Upper lobe of left lung (tissue), 6 donors: ENCODE measurements around the gene ERGIC1. TPM values are rescaled to one million over a fixed set of nuclear protein-coding genes. Genes with fewer than 3 reads are reported as not detected.

Experiments used
- ATAC-seq, 2 donors: fragments of 200-7000 bp; cut with Tn5 transposase; one replicate each; pipeline ENCODE4 v1.9.1; 2022; ENCODE audit warnings: mild to moderate bottlenecking in 2 of 2, moderate library complexity in 2 of 2; ENCODE audit not compliant: low FRiP score in 2 of 2
- DNase-seq, 2 donors: peaks; one replicate each; pipeline ENCODE4 v3.0.0-alpha.2; 2019 to 2020
- H3K27ac ChIP-seq, 4 donors: fragments of 200-600 bp; sonication (generic); one replicate each; pipeline ENCODE4 v1.5.1; 2016 to 2019
- H3K27me3 ChIP-seq, 4 donors: fragments of 200-600 bp; sonication (generic); one replicate each; pipeline ENCODE4 v1.5.1; 2017 to 2019
- H3K36me3 ChIP-seq, 4 donors: fragments of 200-600 bp; sonication (generic); one replicate each; pipeline ENCODE4 v1.5.1; 2016 to 2019
- H3K4me1 ChIP-seq, 4 donors: fragments of 200-600 bp; sonication (generic); one replicate each; pipeline ENCODE4 v1.5.1; 2018 to 2019
- H3K4me3 ChIP-seq, 4 donors: fragments of 200-600 bp; sonication (generic); one replicate each; pipeline ENCODE4 v1.5.1; 2017 to 2019; ENCODE audit warnings: mild to moderate bottlenecking in 2 of 4, moderate library complexity in 1 of 4
- H3K9me3 ChIP-seq, 4 donors: fragments of 200-600 bp; sonication (generic); one replicate each; pipeline ENCODE4 v1.5.1; 2018 to 2019
- EP300 ChIP-seq, 4 donors: sonication (generic); formaldehyde crosslinking; IDR thresholded peaks; one replicate each; pipeline ENCODE4 v1.5.1; 2017; ENCODE audit warnings: antibody characterized with exemption in 4 of 4, control low read depth in 2 of 4
- POLR2A ChIP-seq, 4 donors: fragments of 450-650 bp; IDR thresholded peaks; one replicate each; pipeline ENCODE4 v1.5.1; 2016 to 2017; ENCODE audit warnings: antibody characterized with exemption in 4 of 4, mild to moderate bottlenecking in 2 of 4
- POLR2AphosphoS5 ChIP-seq, 2 donors: sonication (generic); formaldehyde crosslinking; IDR thresholded peaks; one replicate each; pipeline ENCODE4 v1.5.1; 2017; ENCODE audit warnings: antibody characterized with exemption in 2 of 2
- WGBS, 2 donors: methylation state at CpG; one replicate each; pipeline ENCODE4 v1.1.5; 2017 to 2018; 5-methylcytosine and 5-hydroxymethylcytosine counted together
- total RNA-seq, 6 donors: library from RNA; depleted of rRNA in 4 of 6; stranded (reverse); fragments of >200 nt in 4 of 6; gene quantifications; one replicate each; pipeline versions ENCODE4 v1.1.0 to v1.2.1, GENCODE V29; 2016 to 2021
- TF ChIP-seq, protein P1 (sequence below), 6 experiments: fragments of 450-650 bp in 4 of 6; fragments of 200-600 bp in 2 of 6; sonication (generic) in 2 of 6; IDR thresholded peaks; one replicate each; pipeline ENCODE4 v1.5.1; 2016 to 2019; ENCODE audit warnings: antibody characterized with exemption in 6 of 6
- donor health status: DM: no; HTN: no; CAD: no; lungs with moderate emphysema.
- donor health status: DM: no; HTN: yes; CAD: no; lungs with severe emphysema.

ERGIC1 gene
- total RNA-seq, 6 donors from 2014 or later: 158 to 225 (median 173) TPM

DNA sequence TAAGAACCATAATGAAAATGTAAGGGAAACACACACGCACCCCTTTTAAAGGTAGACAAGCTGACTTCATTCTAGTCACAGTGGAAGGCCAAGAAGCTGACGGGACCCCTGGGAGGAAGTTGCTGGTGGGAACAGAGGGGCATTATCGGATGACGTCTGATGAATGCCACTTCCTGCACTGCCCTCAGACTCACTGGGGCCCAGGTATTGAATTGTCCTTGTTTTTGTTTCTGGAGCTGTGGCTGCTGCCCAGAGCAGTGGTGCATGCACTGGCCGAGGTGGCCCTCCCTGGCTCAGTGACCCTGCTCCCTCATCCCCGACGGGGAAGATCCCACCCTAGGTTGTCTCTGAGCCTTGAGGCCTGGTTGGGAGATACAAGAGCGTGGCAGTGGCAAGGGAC is 109.9 kb downstream of the ERGIC1 start:
- no peak overlapping the region for H3K4me3 ChIP-seq
- WGBS, 2 donors: 84 to 85% methylated on average over 7 to 8 of the region's 8 CpGs
- peaks cover 0 to 22% (median 6%) of the 10 kb centered on the region in 4 donors for H3K4me1 ChIP-seq
- peaks cover 5 to 81% (median 44%) of the 10 kb centered on the region in 4 donors for H3K36me3 ChIP-seq
- ATAC-seq (no peak), DNase-seq (no peak)
- no peaks in the 10 kb centered on the region for H3K9me3 ChIP-seq
- H3K27ac ChIP-seq: peak overlapping the region in 3 of 4 donors; percentile 41 to 71 (median 60)
- H3K27me3 ChIP-seq: no peaks in the 10 kb centered on the region
- no peak for TF ChIP-seq POLR2AphosphoS5 (IDR thresholded peaks at IDR 0.05)
- TF ChIP-seq POLR2A (IDR thresholded peaks at IDR 0.05): no peak
- TF ChIP-seq EP300 (IDR thresholded peaks at IDR 0.05): no peak
- TF ChIP-seq, protein P1, sequence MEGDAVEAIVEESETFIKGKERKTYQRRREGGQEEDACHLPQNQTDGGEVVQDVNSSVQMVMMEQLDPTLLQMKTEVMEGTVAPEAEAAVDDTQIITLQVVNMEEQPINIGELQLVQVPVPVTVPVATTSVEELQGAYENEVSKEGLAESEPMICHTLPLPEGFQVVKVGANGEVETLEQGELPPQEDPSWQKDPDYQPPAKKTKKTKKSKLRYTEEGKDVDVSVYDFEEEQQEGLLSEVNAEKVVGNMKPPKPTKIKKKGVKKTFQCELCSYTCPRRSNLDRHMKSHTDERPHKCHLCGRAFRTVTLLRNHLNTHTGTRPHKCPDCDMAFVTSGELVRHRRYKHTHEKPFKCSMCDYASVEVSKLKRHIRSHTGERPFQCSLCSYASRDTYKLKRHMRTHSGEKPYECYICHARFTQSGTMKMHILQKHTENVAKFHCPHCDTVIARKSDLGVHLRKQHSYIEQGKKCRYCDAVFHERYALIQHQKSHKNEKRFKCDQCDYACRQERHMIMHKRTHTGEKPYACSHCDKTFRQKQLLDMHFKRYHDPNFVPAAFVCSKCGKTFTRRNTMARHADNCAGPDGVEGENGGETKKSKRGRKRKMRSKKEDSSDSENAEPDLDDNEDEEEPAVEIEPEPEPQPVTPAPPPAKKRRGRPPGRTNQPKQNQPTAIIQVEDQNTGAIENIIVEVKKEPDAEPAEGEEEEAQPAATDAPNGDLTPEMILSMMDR (IDR thresholded peaks at IDR 0.05): no peak

DNA sequence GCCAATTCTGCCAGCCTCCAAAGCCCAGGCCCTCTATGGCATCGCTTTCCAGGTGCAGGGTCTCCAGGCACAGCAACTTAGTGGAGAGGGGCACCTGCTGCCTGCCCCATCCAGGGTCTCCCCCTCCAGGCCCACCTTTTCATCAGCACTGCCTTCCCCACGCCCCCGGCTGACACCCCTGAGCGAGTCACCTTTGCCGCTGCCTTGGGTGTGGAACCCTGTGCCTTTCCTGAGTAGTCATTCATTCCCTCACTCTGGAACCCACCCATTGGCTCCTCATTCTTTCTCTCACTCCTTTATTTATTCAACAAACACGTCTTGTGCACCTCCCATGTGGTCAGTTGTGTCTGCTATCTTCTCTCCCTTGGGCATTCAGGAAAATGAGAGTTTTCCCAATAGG is 110.7 kb downstream of the ERGIC1 start:
- 86 to 93% methylated on average over 5 to 6 of the region's 6 CpGs for WGBS, 2 donors
- no peak for ATAC-seq
- Histone ChIP-seq H3K9me3 (no peaks in the 10 kb centered on the region), H3K27ac (peak overlapping the region in 2 of 4 donors; percentile 60 to 62), H3K36me3 (peaks cover 2 to 80% (median 38%) of the 10 kb centered on the region in 4 donors), H3K4me1 (peaks cover 0 to 22% (median 6%) of the 10 kb centered on the region in 4 donors), H3K4me3 (no peak overlapping the region), H3K27me3 (no peaks in the 10 kb centered on the region)
- DNase-seq: no peak
- TF ChIP-seq EP300 (IDR thresholded peaks at IDR 0.05) (no peak), POLR2A (IDR thresholded peaks at IDR 0.05) (no peak), POLR2AphosphoS5 (IDR thresholded peaks at IDR 0.05) (no peak)
- TF ChIP-seq, protein P1 (IDR thresholded peaks at IDR 0.05): no peak

DNA sequence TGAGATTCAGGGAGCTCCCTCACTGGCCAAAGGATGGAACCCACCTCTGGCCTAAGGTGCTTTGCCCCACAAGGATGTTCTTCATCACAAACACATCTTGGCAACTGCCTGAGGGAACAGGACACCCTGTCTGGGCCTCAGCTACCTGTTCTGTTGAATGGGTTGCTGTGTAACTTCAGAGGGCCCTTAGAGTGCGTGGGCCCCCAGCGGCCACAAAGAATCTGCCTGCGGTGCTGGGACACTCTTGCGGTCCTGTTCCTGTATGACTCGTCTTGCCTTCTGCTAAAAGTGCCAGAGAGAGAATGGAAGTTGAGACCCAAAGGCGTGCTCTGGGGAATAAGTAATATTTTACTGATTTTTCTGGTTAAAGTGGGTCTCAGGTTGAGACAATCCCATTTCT is 111.1 kb downstream of the ERGIC1 start:
- 94 to 96% methylated on average over 6 of the region's 6 CpGs for WGBS, 2 donors
- DNase-seq (no peak), ATAC-seq (no peak)
- no peaks in the 10 kb centered on the region for H3K27me3 ChIP-seq
- no peak overlapping the region for H3K4me3 ChIP-seq
- peak overlapping the region in 2 of 4 donors; percentile 60 to 62 for H3K27ac ChIP-seq
- TF ChIP-seq POLR2A (IDR thresholded peaks at IDR 0.05): no peak
- no peaks in the 10 kb centered on the region for H3K9me3 ChIP-seq
- peaks cover 0 to 22% (median 6%) of the 10 kb centered on the region in 4 donors for H3K4me1 ChIP-seq
- H3K36me3 ChIP-seq: peaks cover 2 to 83% (median 36%) of the 10 kb centered on the region in 4 donors

DNA sequence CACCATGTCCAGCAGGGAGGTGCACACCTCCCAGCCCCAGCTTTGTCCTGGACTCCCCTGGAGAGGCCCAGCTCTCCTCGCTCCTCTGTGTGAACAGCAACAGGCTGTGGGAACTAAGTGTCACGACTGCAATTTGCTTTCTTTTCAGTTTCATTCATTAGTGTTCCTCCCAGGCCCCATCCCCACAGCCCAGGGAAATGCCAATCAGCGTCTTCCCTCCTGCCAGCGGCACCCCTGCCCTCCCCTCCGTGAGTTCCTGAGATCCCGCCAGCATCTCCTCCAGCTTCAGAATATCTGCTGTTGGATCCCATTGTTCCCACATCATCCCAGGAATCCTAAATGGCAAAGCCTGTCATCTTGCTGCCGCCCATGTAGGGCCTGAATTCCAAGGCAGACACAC is 112.1 kb downstream of the ERGIC1 start:
- WGBS, 2 donors: 95 to 97% methylated on average over 7 of the region's 7 CpGs
- H3K4me3 ChIP-seq: no peak overlapping the region
- ATAC-seq: no peak
- H3K27me3 ChIP-seq: no peaks in the 10 kb centered on the region
- DNase-seq: no peak
- H3K4me1 ChIP-seq: peaks cover 0 to 16% (median 3%) of the 10 kb centered on the region in 4 donors
- no peaks in the 10 kb centered on the region for H3K9me3 ChIP-seq
- TF ChIP-seq, protein P1 (IDR thresholded peaks at IDR 0.05): no peak
- no peak for TF ChIP-seq POLR2A (IDR thresholded peaks at IDR 0.05)
- TF ChIP-seq POLR2AphosphoS5 (IDR thresholded peaks at IDR 0.05): no peak
- no peak for TF ChIP-seq EP300 (IDR thresholded peaks at IDR 0.05)
- no peak overlapping the region for H3K27ac ChIP-seq
- peaks cover 2 to 87% (median 43%) of the 10 kb centered on the region in 4 donors for H3K36me3 ChIP-seq

DNA sequence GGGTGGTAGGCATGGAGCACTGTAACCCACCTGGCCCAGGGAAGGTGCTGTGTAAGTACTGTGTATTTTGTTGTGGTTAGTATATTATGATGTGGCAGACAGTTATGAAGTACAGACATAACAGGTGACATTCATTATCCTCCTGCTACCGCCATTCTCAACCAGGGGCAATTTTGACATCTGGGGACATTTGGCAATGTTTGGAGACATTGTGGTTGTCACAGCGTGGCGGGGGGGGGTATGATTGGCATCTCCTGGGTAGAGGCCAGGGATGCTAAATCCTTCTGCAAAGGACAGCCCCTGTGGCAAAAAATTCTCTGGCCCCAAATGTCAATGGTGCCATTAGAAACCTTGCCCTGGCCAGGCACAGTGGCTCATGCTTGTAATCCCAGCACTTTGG is 115.4 kb downstream of the ERGIC1 start:
- DNase-seq (no peak), ATAC-seq (no peak)
- Histone ChIP-seq H3K36me3 (peaks cover 2 to 73% (median 38%) of the 10 kb centered on the region in 4 donors), H3K4me1 (peaks cover 0 to 4% (median 1%) of the 10 kb centered on the region in 4 donors), H3K4me3 (no peak overlapping the region), H3K27me3 (no peaks in the 10 kb centered on the region), H3K27ac (no peak overlapping the region), H3K9me3 (no peaks in the 10 kb centered on the region)
- TF ChIP-seq POLR2A (IDR thresholded peaks at IDR 0.05) (no peak), EP300 (IDR thresholded peaks at IDR 0.05) (no peak), POLR2AphosphoS5 (IDR thresholded peaks at IDR 0.05) (no peak)
- TF ChIP-seq, protein P1 (IDR thresholded peaks at IDR 0.05): no peak
- WGBS, 2 donors: 83 to 90% methylated on average over 2 to 3 of the region's 3 CpGs
